ENCODE results near the gene TBL1X.
"Not testable (repeated sequence)": the region's sequence is repeated elsewhere in the genome, so short reads cannot be mapped to it uniquely, and the experiment has no call there.

Gene TBL1X

DNA sequence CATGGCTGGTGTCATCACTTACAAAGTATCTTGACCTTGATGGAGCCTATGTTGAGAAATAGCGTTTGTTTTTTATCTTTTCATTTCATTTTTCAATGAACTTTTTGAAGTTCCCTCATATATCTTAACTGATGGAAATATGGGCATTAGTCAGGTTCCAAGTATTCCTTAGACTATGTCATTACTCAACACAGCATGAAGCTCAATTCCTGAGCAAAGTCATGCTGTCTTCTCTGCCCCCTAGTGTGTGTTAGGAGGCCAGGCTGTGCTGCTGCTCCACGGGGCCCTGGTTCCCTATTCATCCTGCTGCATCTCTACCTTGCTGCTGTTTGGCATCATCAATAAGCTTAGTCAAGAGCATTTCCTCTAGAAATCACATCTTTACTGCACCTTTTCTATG, 259.9 kb downstream of the TBL1X start:
- no peak for DNase-seq

GRCh38 chrX:9728261-9728660, 263.4 kb downstream of the TBL1X start:
- no peak for DNase-seq

DNA sequence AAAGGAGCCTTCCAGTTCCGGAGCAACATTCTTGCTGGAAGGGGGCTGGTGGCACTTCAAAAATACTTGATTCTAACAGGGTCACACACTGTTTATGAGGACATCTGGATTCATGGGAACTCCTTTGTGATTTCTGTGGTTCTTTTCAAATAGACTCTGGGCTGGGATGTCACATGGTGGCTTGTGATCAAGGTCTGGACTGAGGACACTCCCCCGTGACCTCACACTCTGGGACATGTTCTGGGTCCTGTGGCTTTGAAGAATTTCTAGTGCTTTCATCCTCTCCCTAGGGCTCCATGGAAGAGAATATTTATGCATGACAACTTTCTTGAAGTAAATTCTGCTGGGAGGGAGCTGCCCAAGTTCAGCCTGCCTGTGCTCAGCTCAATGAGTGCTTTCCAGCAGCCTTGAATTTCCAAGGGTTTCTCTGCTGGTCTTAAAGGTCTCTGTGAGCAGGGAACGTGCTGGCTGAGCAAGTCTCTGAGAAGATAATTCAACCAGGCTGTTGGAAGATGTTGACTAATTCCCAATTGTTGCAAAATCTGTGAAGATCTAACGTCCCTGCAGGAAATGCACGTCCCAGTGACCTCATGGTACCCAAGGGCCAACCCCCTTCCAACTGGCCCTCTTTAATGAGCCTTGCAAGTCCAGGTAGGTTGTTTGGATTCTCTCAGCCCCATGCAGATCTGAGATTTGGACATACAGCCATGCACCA, 264.5 kb downstream of the TBL1X start:
- no peak for DNase-seq

- no peak for DNase-seq
These were observed 265.2 kb downstream of the TBL1X start for GRCh38 chrX:9730078-9730477.

DNA sequence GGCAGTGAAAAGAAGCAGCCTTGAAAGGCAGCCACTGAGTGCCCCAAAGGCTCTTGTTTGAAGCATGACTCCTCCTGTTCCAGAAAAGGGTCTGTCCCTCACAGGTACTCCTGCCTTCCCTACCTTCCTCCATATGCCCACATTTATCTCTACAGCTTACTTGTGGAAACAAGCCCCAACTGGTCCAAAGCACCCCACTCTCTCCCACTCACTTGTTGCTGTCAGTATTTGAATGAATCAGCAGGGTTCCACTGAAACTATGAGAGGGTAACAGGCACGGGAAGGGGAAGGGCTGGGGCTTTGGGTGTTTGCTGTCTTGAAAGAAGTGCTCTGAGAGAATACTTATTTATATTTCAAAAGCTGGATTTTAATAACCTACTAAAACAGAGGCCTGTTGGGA, 265.9 kb downstream of the TBL1X start:
- DNase-seq: no peak

GRCh38 chrX:9737363-9737762, 272.5 kb downstream of the TBL1X start:
- DNase-seq: no peak

DNA sequence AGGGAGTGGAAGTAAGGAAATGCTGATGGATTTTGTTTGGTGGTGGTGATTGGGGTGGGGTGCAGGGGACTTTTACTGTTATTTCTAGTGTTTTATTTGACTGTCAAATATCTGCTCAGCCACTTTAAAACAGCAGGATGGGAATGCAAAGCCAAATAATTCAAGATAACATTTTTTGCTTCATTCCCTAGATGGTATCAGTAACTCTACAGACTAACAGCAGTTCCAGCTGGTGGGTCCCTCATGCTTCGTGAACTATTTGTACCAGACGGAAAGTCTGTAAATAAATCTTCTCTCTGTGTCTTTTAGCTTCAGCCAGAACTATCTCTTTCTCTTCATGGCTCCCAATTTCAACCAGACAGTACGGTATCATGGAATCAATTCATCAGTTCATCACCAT, 273.3 kb downstream of the TBL1X start:
- no peak for DNase-seq

- DNase-seq: no peak
These were observed 274.3 kb downstream of the TBL1X start for GRCh38 chrX:9739130-9739529.

DNA sequence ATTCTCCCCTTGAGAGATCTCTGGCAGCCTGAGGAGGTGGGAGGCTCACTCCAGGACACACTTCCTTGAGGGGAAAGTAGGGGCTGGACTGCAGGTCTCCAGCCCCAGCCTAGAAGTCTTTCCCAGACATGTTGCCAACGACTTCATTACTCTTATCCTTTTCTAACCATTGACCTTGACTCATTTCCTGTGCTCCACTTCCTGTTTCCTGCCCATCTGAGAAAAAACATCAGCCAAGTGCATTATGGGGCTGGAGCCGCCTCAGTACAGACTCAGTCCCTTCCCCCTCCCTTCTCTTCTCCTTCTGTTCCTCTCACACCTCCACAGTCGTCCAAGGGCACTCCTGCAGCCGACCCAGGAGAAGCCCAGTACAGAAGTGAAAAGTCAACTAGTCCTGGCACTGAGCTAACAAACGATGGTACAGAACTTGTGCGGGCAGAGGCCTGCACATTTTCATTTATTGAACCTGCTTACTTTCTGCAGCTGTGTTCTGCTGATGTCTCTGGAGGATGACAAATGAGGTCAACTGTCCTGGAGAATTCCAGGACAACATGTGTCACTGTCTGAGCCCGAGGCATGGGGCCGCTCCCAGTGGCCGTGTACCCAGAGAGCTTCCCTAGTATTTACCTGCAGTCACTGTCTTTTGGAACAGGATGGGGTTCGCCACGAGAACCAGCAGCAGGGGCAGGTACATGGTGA, 280.7 kb downstream of the TBL1X start:
- no peak for DNase-seq

- DNase-seq: no peak
These were observed 281.5 kb downstream of the TBL1X start for GRCh38 chrX:9746148-9746888.

GRCh38 chrX:9747644-9748043, 282.8 kb downstream of the TBL1X start:
- DNase-seq: no peak

GRCh38 chrX:9749146-9749692, 284.4 kb downstream of the TBL1X start:
- no peak for DNase-seq

DNA sequence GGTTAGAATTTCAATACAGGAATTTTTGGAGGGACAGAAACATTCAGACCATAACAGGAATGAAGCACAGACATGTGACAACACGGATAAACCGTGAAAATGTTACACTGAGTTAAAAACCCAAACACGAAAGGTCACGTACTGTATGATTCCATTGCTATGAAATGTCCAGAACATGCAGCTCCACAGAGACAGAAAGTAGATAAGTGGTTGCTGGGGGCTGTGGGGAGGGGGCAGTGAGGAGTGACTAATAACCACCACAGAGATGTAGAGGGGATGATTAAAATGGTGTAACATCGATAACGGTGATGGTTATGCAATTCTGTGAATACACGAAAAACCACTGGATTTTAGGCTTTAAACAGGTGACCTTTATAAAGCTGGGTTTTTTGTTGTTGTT, 292.5 kb downstream of the TBL1X start:
- no peak for DNase-seq

GRCh38 chrX:9758021-9758638, 293.3 kb downstream of the TBL1X start:
- DNase-seq: no peak

DNA sequence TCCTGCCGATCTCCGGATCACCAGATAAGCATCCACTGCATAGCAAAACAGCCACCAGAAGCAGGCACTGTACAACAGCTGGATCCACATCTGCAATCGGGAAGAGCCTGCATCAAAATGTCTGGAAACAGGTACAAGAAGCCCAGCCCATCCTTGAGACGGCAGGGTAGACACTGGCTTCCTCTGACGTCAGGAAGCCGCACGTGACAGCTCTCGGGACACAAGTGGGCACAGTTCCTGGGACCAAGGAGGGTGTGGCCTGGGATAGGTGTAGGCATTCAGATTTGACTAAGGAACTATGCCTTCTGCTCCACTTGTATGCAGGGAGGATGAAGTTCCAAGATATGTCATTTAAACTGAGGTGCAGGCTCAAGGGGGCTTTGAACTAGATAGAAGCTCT, 294.5 kb downstream of the TBL1X start:
- no peak for DNase-seq

GRCh38 chrX:9765072-9765736, 300.3 kb downstream of the TBL1X start:
- DNase-seq: no peak

GRCh38 chrX:9765737-9766097, 300.9 kb downstream of the TBL1X start, which contains the start of gene GPR143:
Gene GPR143, minus strand, starts transcription at chrX:9765847. Its CDS starts 30 bp downstream, at chrX:9765817.
- DNase-seq: no peak

GRCh38 chrX:9767375-9767774, 302.5 kb downstream of the TBL1X start:
- DNase-seq: no peak

DNA sequence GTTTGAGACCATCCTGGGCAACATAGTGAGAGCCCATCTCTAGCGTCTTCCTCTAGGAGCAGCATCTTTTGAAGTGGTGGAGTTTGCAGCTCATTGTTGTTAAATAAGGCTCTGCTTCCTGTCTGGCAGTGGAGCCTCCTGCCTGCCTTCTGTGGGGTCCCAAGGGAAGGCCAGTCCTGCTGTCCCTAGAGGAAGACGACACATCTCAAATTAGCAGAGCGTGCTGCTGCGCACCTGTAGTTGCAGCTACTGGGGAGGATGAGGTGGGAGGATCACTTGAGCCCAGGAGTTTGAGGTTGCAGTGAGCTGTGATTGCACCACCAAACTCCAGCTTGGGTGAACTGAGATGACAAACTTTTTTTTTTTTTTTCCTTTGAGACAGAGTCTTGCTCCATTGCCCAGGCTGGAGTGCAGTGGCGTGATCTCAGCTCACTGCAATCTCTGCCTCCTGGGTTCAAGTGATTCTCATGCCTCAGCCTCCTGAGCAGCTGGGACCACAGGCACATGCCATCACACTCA, 303.5 kb downstream of the TBL1X start:
- DNase-seq: not testable (repeated sequence)

DNA sequence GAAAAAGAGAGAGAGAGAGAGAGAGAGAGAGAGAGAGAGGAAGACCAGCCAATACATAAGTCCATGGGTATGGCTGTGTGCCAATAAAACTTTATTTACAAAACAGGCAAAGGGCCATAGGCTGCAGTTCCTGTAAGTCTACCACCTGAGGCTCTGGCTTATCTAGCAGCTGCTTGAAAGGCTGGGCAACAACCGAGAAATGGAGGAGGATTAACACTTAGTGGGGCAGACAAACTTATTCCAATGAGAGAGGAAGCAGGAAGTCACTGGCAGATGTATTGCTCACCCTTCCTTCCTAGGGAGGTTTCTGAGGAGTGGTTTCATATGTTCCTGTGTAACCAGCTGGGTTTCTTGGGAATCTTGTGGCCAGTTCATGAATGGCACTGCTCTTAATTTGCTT, 305.5 kb downstream of the TBL1X start:
- DNase-seq: no peak

DNA sequence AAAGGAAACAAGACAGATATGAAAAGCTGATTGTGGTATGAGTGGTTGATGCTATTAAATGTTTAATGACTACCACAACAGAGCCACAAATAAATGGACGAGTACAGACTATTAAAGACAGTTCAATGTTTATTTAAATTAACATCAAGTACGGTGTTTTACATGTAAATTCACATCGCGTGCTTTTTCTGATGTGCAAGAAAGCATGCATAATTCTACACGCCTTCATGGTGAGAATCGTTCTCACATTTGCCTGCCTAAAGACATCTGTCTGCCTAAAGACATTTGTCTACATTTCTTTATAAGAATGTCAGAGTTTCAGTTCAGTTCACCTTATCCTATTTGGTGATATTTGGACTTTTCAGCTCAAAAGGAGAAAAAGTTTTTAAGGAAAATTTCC, 308.1 kb downstream of the TBL1X start:
- no peak for DNase-seq

DNA sequence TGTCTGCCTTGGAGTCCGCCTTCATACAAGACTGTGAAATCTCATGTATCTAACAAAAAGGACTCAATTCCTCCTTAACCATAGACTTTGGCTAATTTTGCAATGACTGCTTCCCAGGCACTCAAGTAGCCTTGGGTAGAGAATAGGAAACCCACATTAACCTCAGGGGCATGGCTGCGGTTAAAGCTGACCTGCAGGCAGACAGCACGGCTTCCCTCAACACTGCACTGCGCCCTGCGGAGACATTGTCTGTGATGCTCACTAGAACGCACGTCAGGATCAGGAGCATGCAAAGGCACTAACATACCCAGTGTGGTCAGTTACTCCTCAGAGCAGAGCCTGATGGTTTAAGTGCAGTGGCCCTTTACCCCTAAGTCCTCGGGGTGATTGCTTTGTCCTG, 311.1 kb downstream of the TBL1X start:
- no peak for DNase-seq
